DMS79 (cell line): Measurements from ENCODE around the gene CALN1.

Experiments
- DNase-seq: peaks from one replicate; lab custom pipeline; 2025; lab: John Stamatoyannopoulos, UW

CALN1 gene

GRCh38 chr7:72183835-72184234, 228.3 kb downstream of the CALN1 start:
- no peak for DNase-seq

GRCh38 chr7:72182036-72182435, 230.1 kb downstream of the CALN1 start:
- DNase-seq = no peak

- DNase-seq = no peak
These were observed 235.3 kb downstream of the CALN1 start for GRCh38 chr7:72176875-72177274.

- DNase-seq = no peak
These were observed 241.7 kb downstream of the CALN1 start for GRCh38 chr7:72170475-72170874.

GRCh38 chr7:72163271-72163670, 248.9 kb downstream of the CALN1 start:
- no peak for DNase-seq

GRCh38 chr7:72161534-72161933, 250.6 kb downstream of the CALN1 start:
- DNase-seq = no peak

- no peak for DNase-seq
These were observed 252.2 kb downstream of the CALN1 start for GRCh38 chr7:72159911-72160310.

GRCh38 chr7:72156671-72157070, 255.5 kb downstream of the CALN1 start:
- no peak for DNase-seq

- DNase-seq = no peak
These were observed 259.0 kb downstream of the CALN1 start for GRCh38 chr7:72153132-72153512.

GRCh38 chr7:72152161-72153131, 259.7 kb downstream of the CALN1 start:
- no peak for DNase-seq

GRCh38 chr7:72140566-72140965, 271.6 kb downstream of the CALN1 start:
- DNase-seq = no peak

- no peak for DNase-seq
These were observed 285.0 kb downstream of the CALN1 start for GRCh38 chr7:72127136-72127535.

GRCh38 chr7:72123913-72124312, 288.2 kb downstream of the CALN1 start:
- no peak for DNase-seq

- DNase-seq = no peak
These were observed 293.8 kb downstream of the CALN1 start for GRCh38 chr7:72118366-72118765.

GRCh38 chr7:72114129-72114528, 298.0 kb downstream of the CALN1 start:
- DNase-seq = no peak

- DNase-seq = no peak
These were observed 299.1 kb downstream of the CALN1 start for GRCh38 chr7:72112992-72113391.

- no peak for DNase-seq
These were observed 299.6 kb downstream of the CALN1 start for GRCh38 chr7:72112530-72112929.

GRCh38 chr7:72111086-72111485, 301.1 kb downstream of the CALN1 start:
- DNase-seq = no peak

GRCh38 chr7:72109566-72109965, 302.6 kb downstream of the CALN1 start:
- no peak for DNase-seq

GRCh38 chr7:72106405-72106804, 305.7 kb downstream of the CALN1 start:
- no peak for DNase-seq

- DNase-seq = no peak
These were observed 310.7 kb downstream of the CALN1 start for GRCh38 chr7:72101444-72101843.

- DNase-seq = no peak
These were observed 312.4 kb downstream of the CALN1 start for GRCh38 chr7:72099784-72100183.

- no peak for DNase-seq
These were observed 313.1 kb downstream of the CALN1 start for GRCh38 chr7:72098807-72099580.
